Measurements from ENCODE around the gene MRPL37.
"Not testable (repeated sequence)": the region's sequence is repeated elsewhere in the genome, so short reads cannot be mapped to it uniquely, and the experiment has no call there.

The MRPL37 gene

DNA sequence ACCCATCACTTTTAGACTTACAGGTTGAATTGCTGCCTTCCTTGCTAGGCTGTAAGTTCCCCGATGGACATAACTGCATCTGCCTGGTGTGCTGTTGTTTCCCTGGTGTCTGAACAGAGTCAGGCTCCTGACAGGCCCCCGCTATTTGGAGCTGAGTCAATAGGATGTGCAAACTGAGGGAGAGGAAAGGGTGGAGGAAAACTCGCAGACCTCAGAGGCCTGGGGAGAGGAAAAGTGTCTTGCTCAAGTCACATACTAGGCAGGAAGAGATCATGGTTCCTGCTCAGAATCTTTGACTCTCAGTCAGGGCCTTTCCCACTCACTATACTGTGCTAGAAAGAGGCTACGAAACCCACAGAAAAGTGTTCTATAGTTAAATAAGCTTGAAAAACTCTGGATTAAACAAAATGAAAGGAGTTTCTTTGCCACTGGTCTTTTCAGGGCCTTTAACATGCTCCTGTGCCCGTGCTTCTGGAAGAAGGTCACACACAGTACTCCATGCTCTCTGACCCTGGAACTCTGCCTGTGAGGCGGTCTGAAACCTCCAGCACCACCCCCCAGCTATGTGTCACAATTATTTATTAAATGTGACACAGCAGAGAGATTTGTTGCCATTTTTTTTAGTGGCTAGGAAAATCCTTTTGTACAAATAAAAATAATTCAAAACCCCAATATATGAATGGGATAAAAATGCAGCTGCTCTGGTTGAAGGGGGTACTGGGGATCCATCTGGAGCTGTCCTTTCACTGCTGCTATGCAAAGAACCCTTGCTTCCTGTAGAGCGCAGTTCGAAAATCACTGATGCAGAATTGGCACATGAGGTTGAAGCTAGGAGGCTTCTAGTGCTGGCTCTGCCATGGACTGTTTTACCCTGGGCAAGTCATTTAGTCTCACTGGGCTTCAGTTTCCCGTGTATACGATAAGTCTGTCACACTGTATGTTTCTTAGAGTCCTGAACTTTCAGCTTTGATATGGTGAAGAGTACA is 27.1 kb upstream of the MRPL37 start:
- no peak for DNase-seq (ENCODE audit: low spot score)

DNA sequence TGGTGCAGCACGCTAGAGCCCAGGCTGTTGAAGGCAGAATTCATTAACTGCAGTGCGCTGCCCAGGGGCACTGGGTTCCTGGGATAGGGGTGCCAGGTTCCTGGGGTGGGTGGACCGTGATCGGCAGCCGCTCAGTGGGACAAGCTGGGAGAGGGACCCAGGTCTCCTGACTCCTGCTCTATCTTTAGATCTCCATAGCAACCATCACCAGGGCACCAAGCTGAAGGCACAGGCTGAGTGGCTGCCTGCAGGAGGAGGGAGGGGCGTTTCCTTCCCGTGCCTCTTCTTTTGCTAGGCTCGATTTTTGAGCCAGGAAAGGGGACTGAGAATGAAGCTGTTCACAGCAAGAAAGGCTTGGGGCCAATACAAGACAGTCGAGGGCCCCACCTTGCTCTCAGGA is 26.3 kb upstream of the MRPL37 start:
- DNase-seq (ENCODE audit: low spot score): no peak

DNA sequence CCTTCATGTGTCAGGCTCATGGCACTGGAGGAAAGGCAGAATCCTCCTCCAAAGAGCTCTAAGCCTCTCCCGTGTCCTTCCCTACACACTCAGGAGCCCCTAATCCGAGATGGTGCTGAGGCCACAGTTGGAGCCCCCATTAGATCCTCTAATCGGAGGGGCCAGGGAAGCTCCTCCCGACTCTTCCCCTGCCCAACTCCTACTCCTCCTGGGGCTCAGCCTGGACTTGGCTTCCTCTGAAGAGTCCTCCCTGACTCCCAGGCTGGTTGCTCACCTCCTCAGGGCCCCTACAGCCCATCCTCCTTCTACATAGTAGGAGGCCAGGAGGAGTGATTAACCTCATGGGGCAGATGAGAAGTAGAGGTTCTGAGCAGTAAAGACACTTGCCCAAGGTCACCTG is 25.9 kb upstream of the MRPL37 start:
- DNase-seq (ENCODE audit: low spot score): no peak

DNA sequence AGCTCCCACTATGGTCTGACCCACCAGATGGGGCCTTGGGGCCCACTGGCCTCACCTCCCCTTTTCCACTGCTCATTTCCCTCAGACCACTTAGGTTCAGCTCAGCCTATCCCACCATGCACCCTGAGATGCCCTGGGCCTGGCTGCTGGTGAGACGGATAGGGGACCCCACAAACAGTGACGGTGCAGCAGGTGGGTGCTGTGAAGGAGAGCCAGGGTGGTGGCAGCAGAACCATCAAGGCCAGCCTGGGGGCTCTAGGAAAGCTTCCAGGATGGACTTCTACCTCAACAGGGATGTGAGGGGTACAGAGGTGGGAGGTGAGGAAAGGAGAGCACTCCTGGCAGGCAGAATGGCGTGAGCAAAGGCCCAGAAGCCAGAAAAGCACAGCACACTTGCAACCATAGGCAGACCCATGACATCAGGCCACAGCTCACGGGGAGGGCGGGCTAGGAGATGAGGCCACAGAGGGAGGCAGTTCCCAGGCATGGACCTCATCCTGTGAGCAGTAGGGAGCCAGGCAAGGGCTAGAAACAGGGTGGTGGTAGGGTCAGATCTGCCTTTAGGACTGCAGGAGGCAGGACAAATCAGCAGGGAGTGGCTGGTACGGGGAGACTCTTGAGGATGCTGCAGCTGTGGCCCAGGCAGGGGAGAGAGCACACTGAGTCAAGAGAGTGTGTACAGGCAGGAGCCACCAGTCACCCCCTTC is 23.2 kb upstream of the MRPL37 start:
- no peak for DNase-seq (ENCODE audit: low spot score)

DNA sequence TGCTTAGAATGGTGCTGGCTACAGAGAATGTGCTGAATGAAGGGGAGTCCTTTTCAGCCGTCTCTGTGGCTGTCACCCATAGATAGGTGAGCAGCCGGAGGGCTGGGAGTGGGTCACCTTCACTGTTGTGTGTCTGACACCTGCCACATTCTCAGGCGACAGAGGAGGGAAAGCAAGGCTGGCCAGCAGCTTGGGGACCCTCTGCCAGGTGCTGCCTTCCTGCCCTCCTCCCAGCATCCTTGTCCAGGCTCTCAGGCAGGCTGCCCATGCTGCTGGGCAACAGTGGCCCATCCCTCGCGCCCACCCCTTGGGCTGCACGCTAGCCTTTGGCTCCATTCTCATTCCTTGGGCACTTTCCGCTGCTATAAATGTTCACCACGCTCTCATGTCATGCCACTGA is 22.2 kb upstream of the MRPL37 start:
- no peak for DNase-seq (ENCODE audit: low spot score)

DNA sequence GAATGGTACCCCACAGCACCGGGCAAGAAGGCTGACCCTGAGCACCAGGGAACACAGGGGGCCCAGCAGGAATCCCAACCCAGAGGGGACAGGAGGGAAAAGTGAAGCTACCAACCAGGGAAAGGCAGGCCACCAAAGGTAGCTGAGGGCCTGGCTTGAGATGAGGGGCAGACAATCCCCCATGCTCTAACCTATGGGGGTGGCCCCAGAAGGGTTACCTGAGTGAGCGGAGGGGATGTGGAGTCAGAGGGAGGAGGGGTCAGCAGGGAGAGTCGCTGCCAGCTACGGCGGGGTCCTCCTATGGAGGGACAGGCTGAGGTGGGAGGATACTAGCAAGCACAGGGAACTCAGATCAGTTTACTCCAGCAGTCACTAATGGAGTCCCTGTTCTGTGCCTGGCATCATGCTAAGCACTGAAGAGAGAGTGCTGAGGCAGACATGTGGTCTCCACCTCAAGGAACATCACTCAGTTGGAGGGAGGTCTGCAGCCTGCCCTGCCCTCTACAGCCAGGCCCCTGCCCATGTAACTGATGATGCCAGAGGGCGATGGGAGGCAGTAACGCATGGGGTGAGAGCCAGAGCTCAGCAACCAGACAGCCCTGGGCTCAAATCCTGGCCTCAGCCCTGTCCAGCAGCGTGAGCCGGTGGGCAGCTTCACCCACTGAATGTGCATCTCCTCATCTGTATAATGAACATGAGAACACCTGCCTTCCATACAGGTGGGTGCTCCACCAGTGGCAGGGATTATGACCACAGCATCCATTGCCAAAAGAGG is 21.5 kb upstream of the MRPL37 start:
- no peak for DNase-seq (ENCODE audit: low spot score)

DNA sequence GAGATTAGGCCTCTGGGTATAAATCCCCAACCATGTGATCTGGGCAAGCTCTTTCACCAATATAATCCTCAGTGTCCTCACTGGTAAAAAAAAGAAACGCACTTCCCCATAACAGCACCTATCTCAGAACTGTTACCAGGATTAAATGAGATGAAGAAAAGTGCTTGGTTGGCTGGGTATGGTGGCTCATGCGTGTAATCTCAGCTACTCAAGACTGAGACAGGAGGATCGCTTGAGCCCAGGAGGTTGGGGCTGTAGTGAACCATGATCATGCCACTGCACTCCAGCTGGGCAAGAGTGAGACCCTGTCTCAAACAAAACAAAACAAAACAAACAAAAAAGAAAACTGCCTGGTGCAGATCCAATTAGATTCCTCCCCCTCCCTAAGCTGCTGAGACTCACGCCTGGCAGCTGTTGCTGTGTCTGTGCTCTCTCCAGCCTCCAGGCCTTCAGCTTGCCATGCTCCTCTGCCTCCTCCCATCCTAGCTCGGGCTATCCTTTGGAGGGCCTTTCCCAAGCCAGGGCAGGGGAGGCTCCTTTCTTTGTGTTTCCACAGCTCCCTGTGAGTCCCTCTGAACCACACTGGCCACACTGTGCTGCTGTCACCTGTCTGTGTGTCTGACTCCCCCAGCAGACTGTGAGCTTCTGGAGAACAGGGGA is 19.1 kb upstream of the MRPL37 start:
- DNase-seq (ENCODE audit: low spot score): no peak

DNA sequence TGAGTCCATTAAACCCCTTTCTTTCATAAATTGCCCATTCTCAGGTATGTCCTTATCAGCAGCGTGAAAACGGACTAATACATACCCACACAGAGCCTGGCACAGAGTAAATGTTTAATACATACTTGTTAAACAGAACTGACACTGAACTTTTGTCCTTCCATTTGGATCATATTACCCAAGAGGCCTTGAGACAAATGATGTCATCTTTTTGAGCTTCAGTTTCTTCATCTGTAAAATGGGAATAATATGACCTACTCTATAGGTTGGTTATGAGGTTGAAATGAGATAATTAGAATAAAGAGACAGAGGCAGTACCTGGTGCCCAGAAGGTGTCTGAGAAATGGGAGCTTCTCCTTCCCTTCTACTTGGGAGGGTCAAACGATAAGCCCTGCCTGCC is 13.9 kb upstream of the MRPL37 start:
- no peak for DNase-seq (ENCODE audit: low spot score)

DNA sequence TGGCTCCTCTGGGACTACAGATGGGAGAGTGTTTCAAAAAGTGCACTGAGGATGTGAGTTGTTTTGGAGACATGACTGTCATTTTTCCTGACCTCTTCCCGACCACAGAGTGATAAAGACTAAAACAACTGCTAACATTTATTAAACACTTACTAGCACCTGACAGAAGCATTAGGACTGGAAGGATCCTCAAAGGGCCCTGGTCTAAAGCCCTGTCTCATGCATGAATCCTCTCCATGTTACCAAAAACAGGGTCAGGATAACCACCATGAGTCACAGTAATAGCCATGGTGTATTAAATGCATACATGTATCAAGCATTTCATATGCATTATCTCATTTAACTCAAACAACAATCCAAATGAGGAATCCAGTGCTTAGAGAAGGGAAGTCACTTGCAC is 11.7 kb upstream of the MRPL37 start:
- no peak for DNase-seq (ENCODE audit: low spot score)

DNA sequence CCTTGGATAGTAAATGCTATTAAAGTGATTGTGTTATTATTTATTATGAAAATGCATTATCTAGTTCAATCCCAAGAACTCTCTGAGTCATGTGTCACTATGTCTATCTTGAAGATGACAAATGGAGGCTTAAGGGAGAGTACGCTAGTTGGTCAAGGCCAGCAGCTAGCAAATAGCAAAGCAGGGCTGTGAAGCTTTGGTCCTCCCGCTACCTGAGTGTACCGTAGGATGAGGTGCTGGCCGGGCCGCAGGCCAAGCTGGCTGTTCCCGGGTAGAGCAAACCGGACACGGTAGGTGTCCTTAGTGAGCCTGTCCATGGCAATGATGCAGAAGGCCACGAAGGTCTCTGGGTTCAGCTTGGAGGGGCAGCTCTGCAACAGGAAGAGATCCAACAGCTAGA is 9.4 kb upstream of the MRPL37 start:
- no peak for DNase-seq (ENCODE audit: low spot score)

DNA sequence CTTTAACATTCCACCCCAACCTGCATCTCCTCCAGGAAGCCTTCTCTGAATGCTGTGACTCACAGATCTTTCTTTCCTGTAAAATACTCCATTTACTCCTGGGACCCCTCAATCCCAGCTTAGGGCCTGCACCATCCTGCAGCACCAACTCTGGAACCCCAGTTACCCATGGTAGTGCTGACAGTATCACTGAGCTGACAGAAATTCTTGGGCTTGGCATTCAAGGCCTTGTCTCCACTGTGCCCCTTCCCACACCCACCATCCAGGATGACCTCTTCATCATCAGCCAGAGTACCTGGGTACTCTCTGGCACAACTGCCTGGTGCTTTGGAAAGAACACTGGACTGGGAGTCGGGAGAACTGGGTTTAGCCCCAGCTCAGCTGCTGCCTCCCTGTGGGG is 8.4 kb upstream of the MRPL37 start:
- no peak for DNase-seq (ENCODE audit: low spot score)

DNA sequence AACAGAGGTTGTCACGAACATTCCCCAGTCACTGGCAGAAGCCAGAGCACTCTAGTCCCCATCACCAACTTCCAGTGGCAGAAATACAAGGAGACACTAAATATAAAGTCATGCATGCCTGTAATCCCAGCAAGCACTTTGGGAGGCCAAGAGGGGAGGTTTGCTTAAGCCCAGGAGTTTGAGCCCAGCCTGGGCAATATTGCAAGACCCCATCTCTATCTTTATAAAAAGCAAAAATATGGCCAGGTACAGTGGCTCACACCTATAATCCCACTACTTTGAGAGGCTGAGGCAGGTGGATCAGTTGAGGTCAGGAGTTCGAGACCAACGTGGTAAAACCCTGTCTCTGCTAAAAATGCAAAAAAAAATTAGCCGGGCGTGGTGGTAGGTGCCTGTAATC is 6.5 kb upstream of the MRPL37 start:
- DNase-seq (ENCODE audit: low spot score): no peak

DNA sequence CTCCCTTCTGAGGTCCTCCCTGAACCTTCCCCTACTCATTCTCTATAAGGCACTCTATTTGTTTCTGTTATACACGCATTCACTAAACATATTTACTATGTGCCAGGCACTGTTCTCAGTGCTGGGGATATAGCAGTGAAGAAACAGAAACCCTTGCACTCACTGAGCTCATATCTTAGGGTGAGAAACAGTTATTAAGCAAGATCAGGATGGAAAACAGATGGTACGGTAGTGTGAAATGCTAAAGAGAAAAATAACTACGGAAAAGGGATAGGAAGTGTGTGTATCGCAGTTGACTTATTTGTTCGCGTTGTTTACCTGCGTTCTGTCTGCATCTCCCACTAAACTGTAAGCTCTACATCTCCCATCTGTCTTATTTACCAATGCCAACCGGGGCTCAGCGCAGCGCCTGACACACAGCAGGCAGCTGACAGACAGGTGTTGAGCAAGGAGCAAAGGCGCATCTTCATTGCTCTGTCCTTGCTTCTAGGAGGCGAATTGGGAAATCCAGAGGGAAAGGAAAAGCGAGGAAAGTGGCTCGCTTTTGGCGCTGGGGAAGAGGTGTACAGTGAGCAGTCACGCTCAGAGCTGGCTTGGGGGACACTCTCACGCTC is 709 bp upstream of the MRPL37 start:
- peak; percentile 48 for DNase-seq (ENCODE audit: low spot score)

DNA sequence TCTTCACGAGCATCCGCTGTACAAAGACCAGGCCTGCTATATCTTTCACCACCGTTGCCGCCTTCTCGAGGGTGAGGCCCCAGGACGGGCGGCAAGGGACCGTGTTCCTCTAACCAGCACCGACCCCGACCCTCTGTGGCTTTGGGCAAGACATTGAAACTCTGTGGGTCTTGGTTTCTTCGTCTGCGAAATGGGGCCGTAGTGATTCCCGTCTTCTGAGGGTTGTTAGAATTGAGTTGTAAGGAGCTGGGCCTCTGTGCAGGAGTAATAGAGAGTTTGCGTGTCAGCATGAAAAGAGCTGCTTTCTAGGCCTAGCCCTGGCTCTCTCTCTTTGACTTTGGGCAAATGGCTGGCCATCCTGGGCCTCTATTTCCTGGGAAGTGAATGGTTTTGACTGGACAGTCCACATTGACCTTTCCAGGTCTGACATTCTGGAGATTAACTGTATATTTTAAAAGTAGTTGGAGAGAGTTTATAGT is 591 bp downstream of the MRPL37 start:
- DNase-seq (ENCODE audit: low spot score): no peak

DNA sequence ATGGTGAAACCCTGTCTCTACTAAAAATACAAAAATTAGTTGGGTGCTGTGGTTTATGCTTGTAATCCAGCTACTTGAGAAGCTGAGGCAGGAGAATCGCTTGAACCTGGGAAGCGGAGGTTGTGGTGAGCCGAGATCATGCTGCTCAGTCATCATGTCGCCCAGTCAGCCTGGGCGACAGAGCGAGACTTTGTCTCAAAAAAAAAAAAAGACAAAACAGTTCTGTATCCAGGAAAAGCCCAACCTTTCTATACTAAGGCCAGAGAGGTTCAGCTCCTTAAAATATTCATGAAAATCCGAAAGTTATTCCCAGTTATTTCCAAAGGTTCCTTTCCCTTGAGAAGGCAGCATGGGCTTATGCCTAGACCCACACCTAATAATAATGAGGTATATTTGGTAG is 4.2 kb downstream of the MRPL37 start:
- no peak for DNase-seq (ENCODE audit: low spot score)

DNA sequence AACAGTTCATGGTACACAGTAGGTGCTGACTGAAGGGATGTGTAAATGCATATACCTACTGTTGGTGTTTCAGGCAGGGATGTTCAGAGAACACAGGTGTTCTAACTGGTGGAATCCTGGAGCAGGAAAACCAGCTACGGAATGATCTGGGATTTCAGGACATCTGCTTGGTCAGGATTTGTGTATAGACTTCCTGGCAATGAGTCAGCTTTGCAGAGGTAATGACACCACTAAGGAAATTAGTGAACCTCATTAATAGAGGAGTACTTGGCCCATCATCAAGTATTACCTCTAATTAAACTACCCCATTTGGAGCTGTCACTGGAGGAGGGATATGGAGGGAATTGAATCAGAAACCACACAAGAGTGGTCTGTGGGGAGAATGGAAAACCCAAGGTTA is 7.3 kb downstream of the MRPL37 start:
- no peak for DNase-seq (ENCODE audit: low spot score)

DNA sequence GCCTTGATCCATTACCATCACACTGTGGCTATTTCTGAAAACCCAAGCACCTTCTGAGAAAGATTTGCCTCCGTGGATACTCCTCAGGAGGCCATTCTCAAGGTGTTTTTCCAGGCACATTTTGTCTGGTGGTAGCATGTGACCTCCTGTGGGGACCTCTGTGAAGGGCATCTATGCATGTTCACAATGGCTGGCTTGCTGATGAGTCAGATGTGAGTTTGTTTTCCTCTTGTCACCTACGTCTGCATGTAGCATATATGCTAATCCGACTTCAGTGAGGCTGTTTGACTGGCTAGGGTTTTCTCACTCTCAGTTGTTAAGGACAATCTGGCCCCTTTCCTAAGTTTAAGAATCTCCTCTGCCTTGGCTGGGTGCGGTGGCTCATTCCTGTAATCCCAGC is 7.9 kb downstream of the MRPL37 start:
- DNase-seq (ENCODE audit: low spot score): not testable (repeated sequence)

DNA sequence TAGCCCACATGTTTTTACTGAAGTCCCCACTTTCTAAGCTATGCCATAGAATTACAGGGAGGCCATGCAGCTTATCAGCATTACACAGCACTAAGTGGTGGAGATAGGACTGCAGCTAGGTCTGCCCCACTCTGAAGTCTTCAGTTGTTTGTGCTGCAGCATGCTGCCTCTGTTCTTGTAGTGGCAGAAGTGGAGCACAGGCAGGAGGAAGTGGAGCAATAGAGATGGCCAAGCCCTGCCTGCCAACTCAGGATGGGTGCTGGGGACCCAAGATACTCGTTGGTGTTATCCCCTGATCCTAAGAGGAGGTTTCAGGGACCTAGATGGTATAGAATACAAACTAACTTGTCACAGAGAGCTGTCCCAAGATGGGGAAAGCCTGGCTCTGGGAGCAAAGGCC is 12.9 kb downstream of the MRPL37 start:
- no peak for DNase-seq (ENCODE audit: low spot score)

DNA sequence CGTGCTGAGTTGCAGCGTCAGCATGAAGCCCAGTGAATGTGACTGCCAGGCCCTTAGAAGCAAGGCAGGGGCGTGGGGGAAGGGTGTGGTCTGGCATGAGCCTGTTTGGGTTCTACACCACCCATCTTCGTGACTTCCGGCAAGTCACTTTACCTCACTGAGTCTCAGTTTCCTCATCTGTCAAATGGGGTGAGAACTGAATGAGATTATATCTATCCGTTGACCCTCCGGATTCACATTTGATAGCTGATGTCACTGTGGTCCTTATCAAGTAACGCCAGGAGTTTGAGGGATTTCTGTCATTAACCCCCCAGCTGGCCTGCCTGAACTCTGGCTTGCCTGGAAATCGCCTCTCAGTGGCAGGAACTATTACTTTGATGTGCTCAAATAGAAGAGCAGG is 15.6 kb downstream of the MRPL37 start:
- no peak for DNase-seq (ENCODE audit: low spot score)

DNA sequence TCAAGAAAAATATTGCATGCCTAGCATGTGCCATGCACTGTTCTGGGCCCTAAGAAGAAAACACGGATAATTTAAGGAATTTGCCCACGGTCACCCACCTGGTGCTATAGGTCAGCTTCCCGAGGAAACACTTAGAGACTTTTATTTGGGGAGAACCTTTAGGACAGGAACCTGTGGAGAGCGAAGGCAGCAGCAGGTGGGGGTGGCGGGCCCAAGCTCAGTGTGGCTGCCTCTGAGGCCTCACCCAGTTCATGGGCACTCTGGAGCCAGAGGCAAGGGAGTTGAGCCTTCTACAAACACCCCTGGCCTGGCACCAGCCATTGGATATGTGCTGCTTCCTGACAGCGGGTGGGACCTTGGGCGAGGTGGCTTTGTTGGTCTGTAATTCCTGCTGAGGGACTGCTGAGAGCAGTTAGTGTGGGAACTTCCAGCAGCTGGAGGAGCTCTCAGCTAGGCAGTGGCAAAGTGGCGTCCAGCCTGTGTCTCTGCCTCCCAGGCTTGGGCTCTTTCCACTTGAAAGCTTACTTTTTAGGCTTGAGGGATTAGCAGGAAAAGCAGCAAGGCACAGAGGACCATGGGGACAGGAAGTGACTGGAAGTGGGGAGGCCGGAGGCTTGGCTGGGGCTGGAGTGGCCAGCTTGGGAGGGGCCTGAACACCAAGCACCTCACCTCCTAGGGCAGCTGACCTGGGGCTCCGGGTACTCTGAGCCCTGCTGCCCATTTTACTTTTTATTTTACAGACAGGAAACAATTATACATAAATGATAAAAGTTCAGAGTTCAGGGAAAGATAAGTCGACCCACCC is 19.1 kb downstream of the MRPL37 start:
- no peak for DNase-seq (ENCODE audit: low spot score)

DNA sequence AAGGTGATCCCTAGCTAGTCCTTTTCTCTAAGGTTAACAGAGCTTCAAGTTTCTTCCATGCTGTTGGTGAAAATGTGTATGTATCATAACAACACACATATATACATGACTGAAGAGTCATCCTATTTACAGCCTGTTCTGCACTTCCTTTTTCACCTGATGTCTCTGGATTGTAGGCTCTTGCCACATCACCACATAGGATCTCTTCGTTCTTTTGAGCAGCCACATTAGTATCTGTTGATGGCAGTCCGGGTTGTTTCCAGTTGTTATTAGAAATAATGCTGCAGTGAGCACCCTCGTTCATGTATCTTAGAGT is 19.7 kb downstream of the MRPL37 start:
- DNase-seq (ENCODE audit: low spot score): no peak

Data from iPS-NIHi11 (cell line).